Measurements from ENCODE around the gene FBN1.

DNA sequence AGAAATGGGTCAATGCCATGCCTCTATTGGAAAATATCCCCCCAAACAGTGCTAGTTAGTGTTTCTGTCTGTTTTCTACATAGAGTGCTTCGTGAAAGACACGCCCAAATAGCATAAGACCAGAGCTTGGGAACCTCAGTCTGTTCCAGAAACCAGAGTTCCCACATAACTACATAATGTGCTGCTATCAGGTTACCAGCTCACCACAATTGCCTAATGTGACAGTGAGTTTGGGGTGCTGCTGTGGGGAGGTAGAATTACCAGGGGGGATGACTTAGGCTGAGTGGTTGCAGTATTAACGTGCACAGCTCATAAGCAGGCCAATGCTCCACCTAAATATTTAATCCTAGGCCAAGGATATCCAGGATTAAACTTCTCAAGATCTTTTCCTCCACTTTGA lies 275.0 kb downstream of the FBN1 start:
- TF ChIP-seq, protein P1, sequence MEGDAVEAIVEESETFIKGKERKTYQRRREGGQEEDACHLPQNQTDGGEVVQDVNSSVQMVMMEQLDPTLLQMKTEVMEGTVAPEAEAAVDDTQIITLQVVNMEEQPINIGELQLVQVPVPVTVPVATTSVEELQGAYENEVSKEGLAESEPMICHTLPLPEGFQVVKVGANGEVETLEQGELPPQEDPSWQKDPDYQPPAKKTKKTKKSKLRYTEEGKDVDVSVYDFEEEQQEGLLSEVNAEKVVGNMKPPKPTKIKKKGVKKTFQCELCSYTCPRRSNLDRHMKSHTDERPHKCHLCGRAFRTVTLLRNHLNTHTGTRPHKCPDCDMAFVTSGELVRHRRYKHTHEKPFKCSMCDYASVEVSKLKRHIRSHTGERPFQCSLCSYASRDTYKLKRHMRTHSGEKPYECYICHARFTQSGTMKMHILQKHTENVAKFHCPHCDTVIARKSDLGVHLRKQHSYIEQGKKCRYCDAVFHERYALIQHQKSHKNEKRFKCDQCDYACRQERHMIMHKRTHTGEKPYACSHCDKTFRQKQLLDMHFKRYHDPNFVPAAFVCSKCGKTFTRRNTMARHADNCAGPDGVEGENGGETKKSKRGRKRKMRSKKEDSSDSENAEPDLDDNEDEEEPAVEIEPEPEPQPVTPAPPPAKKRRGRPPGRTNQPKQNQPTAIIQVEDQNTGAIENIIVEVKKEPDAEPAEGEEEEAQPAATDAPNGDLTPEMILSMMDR (IDR thresholded peaks at IDR 0.05): no peak
- TF ChIP-seq ATF2 (CRISPR knock-in tag; IDR thresholded peaks at IDR 0.05; ENCODE audit: borderline replicate concordance, low read depth) (no peak), MAX (CRISPR knock-in tag; IDR thresholded peaks at IDR 0.05) (no peak), NR2C2 (CRISPR knock-in tag; IDR thresholded peaks at IDR 0.05) (no peak), ATF3 (CRISPR knock-in tag; conservative IDR thresholded peaks at IDR 0.05) (no peak)
- TF ChIP-seq, protein P2, sequence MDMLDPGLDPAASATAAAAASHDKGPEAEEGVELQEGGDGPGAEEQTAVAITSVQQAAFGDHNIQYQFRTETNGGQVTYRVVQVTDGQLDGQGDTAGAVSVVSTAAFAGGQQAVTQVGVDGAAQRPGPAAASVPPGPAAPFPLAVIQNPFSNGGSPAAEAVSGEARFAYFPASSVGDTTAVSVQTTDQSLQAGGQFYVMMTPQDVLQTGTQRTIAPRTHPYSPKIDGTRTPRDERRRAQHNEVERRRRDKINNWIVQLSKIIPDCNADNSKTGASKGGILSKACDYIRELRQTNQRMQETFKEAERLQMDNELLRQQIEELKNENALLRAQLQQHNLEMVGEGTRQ (CRISPR knock-in tag; IDR thresholded peaks at IDR 0.05): no peak

Data from WTC11 (cell line).